GM18861 (cell line): ENCODE data around the gene DAD1.
A peak's percentile ranks its signal among the peaks of the same experiment; 100 is the strongest.
"Not testable (repeated sequence)": the region's sequence is repeated elsewhere in the genome, so short reads cannot be mapped to it uniquely, and the experiment has no call there.

Experiments used
- ATAC-seq: cut with Tn5 transposase; IDR thresholded peaks from one replicate; pipeline ENCODE4 v1.9.1; 2021; ENCODE audit not compliant: unreplicated experiment

The DAD1 gene

GRCh38 chr14:22569737-22570131 lies 19.3 kb downstream of the DAD1 start:
- ATAC-seq, result no peak

- ATAC-seq, result no peak
Measured at GRCh38 chr14:22569106-22569736, 19.8 kb downstream of the DAD1 start.

GRCh38 chr14:22567437-22567836 lies 21.6 kb downstream of the DAD1 start:
- no peak for ATAC-seq

DNA sequence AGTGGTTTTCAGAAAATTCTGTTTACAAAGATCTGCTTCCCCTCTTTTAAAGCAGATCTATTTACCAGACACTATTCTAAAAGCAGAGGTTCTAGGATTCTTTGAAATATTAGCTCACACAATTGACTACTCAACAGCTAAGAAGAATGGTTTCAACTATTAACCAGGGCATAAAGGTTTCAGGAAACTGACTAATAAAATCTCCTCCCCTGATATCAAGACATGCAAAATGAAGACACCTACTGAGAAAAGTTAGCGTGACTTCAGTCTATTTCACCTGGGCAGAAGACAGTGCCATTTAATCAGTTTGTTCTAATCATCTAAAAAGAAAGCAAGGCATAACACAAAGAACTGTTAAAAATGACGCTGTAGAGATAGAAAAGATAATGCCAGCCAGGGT lies 22.2 kb downstream of the DAD1 start:
- ATAC-seq, result no peak

- ATAC-seq, result not testable (repeated sequence)
Measured at GRCh38 chr14:22566266-22566665, 22.8 kb downstream of the DAD1 start.

DNA sequence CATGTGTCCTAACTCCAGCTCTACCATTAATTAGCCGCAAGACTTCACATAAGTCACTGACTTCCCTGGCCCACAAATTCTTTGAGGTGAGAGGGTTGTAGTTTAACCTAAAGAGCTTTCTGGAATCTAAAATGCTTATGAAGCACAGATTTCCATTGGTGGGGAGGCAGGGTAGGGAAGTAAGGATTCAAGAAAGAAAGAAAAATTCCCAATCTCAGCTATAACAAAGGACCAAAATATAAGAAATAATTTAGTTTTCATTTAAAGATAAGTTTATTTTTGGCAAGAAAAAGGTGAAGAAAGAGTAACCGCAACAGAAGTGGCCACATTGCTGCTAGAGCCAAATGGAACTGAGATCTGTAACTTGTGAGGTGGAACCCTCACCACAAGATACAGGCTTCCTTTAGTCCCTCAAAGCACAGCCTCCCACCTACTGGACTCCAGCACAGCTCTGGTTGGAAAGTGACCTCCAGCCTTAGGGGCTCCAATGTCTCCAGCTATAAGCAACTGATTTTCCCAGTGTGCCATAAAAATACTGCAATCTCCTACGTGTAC lies 23.6 kb downstream of the DAD1 start:
- peak; percentile 19 for ATAC-seq

- ATAC-seq, result no peak
Measured at GRCh38 chr14:22564463-22564862, 24.6 kb downstream of the DAD1 start.

GRCh38 chr14:22563987-22564386 lies 25.0 kb downstream of the DAD1 start:
- ATAC-seq, result no peak

GRCh38 chr14:22561661-22562579 lies 27.1 kb downstream of the DAD1 start:
- ATAC-seq, result no peak

GRCh38 chr14:22561366-22561660 lies 27.7 kb downstream of the DAD1 start:
- ATAC-seq, result no peak

DNA sequence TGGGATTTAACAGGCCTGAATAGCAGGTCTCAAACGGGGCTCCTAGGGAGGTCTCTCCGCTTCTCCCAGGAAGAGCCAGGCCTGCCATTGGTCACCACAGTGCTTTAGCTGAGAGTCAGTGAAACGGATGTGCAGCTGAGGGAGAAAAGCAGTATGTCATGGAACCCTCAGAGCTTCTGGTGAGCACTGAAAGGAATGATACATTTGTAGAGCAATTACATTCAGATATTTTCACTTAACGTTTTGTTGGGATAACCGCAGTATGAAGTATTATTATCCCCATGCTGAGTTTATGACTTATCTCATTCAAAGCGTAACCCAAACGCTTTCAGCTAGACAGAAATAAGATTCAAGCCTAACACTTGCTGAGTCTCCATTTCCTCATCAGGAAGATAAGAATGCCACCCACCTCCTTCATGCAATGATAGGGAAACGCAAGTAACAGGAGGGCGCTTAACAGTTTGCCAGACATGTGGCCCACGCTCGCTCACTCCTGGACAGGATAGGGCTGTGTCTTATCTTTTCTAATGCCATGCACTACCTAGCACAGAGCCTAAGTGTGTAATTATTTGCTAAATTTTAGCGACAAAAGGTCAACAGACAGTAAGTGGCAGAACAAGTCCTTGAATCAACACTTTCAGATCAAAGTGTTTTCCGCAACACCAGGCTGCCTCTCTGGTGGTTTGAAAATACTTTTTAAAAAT lies 28.2 kb downstream of the DAD1 start:
- ATAC-seq, result no peak

DNA sequence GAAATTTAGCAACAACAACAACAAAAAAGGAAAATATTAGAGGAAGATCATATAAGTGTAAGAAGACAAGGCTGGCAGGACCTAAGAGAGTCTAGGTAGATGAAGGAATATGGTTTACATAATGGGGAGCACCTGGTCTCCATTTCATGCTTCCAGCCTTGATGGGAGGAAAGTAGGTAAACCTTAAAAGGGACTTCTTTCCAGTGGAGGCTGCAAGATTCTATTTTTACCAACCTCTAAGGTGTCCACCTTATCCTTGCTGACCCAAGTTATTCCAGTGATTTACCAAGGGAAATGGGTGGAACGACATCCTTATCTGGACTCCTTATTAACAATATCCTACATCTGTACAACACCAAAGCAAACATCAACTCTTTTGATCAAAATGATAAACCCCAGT lies 30.0 kb downstream of the DAD1 start:
- ATAC-seq, result no peak

DNA sequence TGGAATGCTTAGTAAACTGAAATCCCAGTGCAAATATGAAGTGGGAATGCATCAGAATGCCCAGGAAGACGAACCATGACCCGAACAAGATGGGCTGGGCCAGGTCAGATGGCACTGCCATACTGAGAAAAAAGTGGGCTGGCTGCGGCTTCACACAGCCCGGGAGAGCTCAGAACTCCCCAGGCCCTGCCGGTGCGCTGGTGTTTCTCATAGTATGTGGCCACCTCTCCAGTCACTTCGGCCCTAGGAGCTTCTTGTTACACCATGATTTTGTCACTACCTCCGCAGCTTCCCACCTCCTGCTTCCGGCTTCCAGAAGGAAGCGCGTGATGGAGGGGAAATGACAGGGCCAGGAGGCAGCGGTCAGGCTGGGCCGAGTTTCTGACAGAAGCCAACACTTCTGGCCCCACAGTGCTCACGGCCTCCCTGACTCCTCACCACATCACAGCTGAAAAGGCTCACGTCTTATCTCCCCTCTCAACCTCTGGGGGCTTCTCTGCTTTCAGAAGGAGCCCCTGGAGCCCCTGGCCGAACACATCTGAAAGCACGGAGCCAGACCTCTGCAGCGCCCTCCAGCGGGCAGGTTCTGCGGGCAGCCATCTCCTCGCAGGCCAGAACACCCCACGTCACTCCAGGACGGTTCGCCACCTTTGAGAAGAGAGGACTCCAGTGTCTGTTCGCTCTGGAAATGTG lies 30.7 kb downstream of the DAD1 start:
- ATAC-seq, result no peak

DNA sequence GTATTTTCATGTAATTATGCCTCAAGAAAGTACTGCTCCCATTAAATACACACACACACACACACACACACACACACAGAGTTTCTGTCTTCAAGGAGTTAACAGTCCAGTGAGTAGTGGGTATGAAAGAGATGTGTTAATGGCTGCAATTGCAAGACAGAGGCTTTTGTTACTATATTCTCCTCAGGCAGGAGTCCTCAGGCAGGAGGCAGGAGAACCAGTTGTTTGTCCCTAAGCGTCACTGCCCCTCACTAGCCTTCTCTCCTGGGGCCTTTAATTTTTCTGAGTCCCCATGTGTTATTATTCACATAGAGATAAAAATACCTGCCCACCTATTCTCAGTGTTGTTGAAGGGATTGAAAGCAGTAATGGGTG lies 31.2 kb downstream of the DAD1 start:
- ATAC-seq, result no peak

DNA sequence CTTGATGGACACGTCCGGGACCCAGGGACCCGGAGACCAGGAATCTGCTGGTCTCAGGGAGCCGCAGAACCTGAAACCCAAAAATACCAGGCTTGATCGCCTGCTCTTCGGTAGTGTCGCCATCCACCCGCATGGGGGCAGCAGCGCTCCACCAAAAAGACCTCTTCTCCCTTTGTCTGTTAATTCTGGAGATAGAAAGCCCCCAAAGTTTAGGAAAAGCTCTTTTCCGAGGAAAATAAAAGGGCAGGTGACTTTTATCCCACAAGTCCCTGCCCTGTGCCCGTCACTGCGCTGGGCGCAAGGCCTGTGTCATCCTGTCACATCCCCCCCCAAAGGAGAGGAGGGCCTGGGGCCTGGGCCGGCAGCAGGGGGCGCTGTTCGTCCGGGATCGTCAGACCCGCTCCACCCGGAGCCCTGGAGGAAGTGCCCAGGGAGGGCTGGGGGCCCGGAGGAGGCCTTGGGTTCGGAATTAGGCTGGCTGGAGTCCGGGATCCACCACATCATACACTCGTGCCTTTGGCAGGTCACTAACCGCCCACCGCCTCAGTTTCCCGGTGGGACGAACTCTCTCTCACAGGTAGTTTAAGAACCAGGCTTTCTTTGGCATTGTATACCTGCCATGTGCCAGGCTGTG lies 31.9 kb downstream of the DAD1 start:
- peak; percentile 20 for ATAC-seq

DNA sequence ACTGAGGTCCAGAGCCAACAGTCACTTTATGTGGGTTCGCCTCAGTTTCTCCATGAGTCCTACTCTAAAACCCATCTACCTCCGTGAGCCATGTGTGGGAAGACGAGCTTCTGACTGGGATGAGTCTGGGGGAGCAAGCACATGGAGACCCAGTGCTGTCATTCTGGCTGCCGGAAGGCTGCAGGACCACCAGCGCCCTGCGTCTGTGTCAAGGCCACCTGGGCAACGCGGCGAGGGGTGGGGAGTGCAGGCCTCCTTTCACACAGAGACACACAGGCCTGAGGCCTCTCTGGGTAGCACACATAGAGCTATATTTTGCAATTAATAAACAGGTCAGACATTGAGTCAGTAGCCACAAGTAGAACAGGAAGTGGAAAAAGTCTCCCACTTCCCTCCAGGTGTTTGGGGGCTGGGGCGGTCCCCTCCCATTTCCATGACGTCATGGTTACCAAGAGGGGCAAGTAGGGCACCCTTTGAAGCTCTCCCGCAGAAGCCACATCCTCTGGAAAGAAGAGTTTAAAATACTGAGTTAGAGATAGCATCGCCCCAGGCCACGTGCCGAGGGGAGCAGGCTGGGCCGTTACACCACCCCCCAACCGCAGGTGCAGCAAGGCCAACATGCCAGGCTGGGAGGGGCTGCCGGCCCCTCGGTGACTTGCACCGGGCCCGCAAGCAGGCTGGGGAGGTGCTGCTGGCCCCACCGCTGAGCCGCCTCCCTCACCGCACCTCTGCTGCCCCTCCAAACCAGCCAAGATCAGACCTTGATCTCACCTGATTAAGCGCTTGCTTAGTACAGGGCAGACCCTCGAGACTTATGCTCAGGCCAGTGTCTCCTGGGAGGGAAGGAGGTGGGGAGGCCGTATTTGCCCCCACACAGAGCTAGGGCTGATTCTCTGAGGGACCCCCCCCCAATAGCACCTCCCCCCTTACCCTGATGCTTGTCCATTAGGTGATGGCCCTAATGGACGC lies 32.7 kb downstream of the DAD1 start:
- peak; percentile 53 for ATAC-seq

DNA sequence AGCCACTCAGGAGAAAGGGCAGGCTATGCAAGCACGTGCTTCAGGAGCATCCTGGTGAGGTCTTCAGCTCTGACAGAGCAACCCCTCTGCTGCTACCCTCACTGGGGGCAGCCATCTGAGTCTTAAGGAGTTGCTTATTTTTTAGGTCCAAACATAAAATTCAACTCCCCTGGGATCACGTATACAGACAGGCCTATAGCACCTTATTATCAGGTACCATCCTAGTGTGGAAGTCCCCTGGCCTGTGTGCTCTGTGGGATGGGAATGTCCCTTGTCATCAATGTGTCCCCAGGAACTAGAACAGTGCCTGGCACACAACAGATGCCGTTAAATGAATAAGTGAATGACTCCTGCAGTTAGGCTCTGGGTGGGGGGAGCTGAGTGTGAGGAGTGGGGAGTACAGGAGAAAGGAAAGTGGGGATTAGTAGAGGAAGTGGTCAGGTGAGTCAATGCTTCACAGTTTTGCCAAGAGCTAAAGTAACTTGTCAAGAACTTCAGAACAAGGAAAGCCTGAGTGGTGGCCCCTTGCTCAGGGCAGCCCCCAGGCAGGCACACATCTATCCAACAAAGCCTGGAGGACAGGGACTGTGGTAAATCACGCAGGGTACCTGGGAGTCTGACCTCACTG lies 33.5 kb downstream of the DAD1 start:
- no peak for ATAC-seq

DNA sequence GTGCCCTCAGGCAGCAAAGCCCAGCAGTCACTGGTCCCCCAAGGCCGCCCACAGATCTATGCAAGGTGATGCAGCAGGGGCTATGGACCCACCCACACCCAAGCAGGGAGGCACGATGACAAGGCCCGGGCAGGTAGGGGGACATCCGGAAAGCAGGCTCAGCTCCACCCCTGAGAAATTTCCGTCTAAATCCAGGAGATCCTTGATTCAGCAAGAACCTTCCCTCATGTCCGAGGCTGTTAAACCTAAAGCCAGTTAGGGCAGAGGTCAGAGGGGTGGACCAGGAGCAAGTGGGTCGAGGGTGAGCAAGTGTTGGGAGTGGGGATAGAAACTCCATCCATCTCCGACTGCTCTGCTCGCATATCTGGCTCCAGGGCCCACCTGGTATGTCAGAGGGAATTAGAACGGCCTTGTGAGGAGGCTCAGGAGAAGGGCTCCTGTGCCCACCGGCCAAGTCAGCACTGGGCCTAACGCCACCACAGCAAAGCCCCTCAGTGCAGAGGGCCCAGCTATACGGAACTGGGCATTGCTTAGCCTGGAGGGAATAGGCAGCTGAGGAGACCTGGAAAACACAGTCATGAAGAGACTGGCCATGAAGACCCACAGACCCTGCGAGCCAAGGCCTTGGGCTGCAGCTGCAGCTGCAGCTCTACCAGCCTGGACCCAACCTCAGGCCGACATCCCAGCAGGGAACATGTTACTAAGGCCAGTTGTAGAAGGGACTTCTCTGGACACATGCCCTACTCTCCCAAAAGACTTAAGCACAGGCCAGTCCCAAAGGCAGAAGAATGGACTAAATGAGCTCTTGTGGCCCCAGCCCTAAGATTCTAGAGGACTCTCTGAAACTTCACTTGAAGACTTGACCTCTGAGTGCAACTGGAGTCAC lies 34.3 kb downstream of the DAD1 start:
- ATAC-seq, result no peak
